HG03097 (cell line): ENCODE data around the gene HPSE2.
"Not testable (repeated sequence)": the region's sequence is repeated elsewhere in the genome, so short reads cannot be mapped to it uniquely, and the experiment has no call there.

ENCODE experiments used
- ATAC-seq: cut with Tn5 transposase; IDR thresholded peaks from one replicate; pipeline ENCODE4 v1.9.1; 2021; ENCODE audit not compliant: unreplicated experiment, low FRiP score

Gene HPSE2

DNA sequence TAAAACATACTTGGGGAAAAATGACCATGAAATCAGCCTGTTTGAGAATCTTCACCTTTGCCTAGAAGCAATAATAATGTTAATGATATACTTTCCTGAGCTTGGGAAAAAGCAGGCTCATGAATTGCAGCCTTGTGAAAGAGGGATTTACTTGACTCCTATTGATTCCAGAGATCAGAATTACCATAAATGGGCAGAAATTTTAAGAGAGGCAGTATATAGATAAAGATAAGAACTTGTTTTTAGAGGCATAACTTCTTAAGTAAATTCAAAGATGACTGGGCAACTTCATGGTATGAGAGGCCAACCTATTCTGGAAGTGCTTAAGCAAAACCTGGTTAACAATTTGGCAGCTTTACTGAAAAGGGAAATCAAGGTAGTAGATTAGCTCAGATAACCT, 225.4 kb downstream of the HPSE2 start:
- no peak for ATAC-seq

DNA sequence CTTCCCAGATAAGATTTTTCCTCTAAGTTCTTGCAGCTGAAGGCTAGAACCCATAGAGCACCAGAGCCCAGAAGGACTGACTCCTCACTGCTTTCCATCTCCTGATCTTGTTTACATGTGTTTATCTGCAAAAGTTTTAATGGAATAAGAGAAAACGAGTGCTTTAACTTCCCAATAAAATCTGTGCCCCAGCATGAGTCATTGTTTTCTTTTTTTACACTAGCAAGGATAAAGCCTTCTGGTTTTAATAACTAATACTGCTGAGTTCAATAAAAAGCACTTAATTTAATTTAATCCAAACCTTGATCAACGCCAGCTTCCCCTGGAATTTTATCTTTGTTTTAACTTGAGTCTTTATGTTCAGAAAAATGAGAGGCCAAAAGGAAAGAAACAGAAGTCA, 227.6 kb downstream of the HPSE2 start:
- ATAC-seq, result no peak

DNA sequence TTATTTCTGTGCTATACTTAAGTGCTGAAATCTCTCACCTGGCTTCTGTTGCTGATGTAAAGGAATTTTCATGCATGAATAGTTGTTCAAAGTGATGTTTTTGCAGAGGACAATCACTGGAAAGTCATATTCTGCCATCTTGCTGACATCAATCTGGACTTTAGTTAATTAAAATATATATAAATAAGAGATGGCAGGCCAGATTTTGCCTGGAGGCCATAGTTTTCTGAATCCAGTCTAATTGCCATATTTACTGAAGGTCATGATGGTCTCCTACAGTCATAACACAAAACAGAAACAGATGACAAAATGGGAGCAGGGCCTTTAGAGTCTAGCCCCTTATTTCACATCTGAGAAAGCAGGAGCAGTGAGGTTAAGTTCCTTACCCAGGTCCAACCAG, 228.2 kb downstream of the HPSE2 start:
- no peak for ATAC-seq

DNA sequence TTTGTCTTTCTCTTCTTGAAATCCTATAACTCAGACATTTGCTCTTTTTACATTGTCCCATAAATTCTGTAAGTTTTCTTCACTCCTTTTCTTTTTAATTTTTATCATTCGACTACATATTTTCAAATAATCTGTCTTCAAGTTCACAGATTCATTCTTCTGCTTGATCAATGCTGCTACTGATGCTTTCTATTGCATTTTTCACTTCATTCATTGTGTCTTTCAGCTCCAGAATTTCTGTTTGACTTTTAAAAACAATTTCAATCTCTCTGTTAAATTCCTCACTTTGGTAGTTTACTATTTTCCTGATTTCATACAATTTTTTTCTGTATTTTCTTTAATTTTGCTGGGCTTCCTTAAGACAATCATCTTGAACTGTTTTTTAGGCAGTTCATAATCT, 230.4 kb downstream of the HPSE2 start:
- ATAC-seq, result no peak

DNA sequence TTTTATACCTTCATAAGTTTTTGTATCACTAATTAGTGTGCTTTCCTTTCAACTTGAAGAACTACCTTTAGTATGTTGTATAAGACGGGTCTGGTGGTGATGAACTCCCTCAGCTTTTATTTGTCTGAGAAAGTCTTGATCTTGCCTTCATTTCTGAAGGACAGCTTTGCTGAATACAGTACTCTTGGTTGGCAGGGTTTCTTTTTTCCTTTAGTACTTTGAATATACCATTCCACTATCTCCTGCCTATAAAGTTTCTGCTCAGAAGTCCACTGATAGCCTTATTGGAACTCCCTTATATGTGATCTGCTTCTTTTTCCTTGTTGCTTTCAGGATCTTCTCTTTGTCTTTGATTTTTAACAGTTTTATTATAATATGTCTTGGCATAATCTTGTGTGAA, 230.9 kb downstream of the HPSE2 start:
- ATAC-seq, result no peak

DNA sequence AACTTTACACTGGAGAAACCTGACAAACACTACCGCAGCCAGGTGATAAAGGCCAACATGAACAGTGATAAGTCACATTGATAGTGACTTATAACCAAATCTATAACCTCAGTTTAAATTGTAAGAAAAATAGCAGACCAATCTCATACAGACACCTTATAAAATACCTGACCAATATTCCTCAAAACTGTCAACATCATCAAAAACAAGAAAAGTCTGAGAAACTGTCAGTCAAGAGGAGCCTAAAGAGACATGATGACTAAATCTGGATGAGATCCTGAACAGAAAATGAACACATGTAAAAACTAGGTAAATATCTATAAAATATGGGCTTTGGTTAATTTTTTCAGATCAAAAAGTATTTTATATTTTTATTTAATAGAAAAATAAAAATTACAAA, 233.3 kb downstream of the HPSE2 start:
- ATAC-seq, result no peak

DNA sequence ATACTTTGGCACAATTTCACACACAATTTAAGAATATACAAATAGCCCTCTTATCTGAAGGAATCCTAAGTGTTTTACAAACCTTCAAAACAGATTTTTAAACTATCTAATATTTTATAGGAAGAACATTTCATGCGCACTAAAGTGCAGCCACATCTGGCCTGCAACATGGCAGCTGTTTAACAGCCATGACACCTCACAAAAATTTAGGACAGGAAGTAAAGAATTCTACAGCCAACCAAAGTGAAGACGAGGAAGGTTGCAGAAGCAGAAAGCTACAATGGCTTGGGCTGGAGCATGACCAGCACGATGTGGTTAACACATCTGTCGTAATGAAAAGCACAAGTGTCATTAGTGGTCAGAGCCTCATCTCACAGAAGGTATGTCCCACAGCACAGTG, 238.1 kb downstream of the HPSE2 start:
- ATAC-seq, result no peak

DNA sequence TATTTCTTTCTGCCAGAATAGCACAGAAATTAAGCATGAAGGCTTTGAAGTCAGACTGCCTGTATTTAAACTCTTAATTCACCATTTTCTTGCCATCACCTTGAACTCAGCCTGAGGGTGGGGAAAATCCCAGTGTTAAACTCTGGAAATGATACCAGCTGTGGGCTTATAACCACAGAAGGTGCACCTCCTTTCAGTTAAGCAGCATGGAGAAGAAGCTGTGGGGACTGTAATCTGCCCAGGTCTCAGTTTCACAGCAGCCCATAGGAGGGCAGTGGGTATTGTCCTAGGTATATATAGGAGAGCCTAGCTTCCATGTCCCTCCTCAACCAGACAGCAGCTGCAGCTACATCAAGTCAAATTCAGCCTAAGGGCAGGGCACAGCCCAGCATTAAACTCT, 241.6 kb downstream of the HPSE2 start:
- no peak for ATAC-seq

DNA sequence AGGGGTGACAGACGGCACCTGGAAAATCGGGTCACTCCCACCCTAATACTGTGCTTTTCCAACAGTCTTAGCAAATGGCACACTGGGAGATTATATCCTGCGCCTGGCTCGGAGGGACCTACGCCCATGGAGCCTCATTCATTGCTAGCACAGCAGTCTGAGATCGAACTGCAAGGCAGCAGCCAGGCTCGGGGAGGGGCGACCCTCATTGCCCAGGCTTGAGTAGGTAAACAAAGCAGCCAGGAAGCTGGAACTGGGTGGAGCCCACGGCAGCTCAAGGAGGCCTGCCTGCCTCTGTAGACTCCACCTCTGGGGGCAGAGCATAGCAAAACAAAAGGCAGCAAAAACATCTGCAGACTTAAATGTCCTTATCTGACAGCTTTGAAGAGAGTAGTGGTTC, 251.9 kb downstream of the HPSE2 start:
- not testable (repeated sequence) for ATAC-seq

DNA sequence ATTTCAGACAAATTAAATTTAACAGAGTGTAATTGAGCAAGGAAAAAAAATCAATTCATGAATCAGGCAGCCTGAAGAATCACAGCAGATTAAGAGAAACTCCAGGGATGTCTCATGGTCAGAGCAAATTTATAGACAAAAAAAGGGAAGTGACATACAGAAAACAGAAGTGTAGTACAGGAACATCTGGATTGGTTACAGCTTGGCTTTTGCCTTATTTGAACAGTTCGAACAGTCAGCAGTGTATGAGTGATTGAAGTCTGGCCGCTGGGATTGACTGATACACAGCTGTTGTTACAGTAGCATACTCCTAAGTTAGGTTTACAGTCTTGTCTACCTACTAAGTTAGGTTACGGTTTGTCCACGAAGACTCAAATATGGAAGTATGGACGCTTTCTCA, 255.3 kb downstream of the HPSE2 start:
- no peak for ATAC-seq

DNA sequence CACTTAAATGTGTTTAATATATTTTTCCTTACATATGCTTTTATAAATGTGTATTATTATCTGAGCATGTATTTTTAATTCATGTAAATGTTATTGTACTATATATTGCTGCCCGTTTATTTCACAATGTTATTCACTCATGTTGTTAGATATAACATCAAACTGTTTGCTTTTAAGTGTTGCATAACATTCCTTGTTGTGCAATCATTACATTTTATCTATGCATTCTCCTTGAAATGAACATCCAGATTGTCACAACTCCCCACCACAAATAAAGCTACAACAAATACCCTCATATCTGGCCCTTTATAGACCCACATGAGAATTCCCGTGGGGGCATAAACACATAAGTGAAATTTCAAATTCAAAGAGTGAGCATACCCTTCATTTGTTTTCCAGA, 264.2 kb downstream of the HPSE2 start:
- no peak for ATAC-seq

DNA sequence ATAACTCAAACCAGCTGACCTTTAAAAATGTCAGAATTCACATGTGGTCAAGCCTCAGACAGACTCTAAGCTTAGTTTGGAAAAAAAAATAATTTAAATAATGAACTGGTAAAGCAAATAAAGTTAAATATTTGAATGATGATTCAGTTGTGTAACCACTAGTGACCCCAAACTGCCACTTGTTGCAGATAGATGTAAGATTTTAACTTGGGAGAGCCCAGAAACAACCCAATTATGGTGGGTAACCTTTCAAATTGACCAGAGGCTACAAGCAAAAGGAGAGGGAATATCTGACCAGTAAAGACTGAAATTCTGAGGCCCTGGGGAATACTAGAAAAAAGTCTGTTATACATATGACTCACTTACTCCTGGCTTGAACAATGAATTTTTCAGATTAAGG, 268.1 kb downstream of the HPSE2 start:
- ATAC-seq, result no peak

DNA sequence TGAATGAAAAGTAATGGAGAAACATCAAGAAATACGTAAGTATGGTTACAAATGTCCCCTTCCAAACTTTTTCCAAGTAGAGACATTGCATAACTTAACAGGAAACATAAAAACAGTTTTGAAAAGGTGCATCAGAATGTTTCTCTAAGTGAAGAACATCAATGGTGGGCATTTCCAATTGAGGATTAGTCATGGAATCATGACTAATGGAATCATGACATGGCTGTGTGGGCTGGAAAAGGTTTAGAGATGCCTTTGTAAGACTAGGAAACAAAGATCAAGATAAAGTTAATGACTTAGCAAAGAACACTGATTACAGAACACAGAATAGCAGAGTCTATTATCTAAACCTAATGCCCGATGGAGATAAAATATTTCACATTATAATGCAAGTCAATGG, 272.0 kb downstream of the HPSE2 start:
- no peak for ATAC-seq

DNA sequence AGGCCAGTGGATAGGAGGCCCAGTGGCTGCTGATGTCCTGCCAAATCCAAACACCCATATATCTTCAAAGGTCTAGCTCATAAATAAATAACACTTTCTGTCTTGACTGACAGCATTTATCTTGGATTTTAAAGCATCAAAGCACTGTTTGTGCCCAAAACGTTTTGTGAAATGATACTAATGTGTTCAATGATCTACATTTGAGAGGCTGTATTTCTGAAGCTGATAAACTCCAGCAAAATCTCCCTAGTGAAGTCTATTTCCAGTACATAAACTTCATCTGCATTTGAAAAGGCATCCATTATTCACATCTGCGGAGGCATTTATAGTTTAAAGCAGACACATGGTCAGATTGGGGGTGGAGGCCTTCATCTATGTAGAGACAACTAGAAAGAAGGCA, 276.3 kb downstream of the HPSE2 start:
- no peak for ATAC-seq

DNA sequence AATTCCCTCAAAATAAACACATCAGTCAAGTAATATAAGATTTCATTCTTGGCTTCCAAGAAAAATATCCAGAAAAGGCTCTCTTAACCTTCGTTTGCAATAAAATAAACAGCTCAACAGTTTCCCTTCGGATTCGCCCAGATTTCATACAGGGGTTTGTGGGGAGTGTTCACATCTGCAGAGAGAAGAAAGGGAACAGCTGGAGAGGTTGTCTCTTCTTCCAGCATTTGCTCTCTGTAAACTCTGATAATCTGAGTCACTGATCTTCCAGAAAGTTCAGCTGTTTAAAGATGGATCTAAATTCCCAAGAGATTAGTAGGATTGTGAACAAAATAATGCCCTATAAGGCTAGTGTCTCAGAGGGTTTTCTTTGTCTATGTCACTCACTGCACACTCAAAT, 277.9 kb downstream of the HPSE2 start:
- no peak for ATAC-seq

DNA sequence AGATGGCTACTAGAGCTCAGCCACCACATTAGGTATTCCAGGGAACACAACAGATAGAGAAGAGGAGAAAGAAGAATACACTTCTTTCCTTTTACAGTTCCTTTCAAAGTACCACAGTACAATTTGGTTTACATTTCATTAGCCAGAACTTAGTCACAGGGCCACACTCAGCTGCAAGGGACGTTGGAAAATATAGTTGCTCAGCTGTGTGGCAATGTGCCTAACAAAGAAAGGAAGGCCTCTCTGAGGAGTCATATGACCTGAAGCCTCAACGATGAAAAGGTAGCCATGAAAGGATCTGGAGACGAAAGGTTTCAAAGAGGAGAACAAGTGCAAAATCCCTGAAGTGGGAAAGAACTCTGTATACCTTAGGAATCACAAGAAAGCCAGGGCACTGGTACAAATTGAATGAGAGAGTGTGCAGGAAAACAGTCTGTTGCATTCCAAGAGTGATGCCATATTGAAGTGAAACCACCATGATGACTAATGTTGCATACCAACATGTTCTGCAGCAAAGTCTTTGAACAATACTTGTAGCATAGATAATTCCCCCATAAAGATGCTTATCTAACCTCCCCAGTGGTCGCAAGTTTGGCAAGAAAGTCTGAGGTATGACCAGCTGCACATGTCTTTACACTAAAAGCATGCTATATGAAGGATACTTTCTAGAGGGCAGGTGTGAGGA, 278.9 kb downstream of the HPSE2 start:
- no peak for ATAC-seq

DNA sequence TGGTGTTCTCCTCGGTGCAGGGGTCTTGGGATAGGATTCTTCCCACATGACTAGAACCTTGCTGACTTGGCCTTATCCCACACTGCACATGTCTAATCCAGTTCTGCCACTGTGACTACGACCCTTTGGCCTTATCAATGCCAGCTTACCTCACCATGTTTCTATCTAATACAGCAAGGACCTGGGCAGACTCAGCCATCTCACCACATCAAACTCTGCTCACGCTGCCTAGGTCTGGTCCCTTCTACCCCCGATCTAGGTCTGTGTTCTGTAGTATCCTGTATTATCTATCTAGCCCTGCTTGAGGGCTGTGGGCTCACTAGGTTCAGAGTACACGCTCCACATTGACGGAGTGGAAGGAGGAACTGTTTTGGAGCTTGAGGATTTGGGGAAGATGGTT, 282.4 kb downstream of the HPSE2 start:
- ATAC-seq, result no peak

DNA sequence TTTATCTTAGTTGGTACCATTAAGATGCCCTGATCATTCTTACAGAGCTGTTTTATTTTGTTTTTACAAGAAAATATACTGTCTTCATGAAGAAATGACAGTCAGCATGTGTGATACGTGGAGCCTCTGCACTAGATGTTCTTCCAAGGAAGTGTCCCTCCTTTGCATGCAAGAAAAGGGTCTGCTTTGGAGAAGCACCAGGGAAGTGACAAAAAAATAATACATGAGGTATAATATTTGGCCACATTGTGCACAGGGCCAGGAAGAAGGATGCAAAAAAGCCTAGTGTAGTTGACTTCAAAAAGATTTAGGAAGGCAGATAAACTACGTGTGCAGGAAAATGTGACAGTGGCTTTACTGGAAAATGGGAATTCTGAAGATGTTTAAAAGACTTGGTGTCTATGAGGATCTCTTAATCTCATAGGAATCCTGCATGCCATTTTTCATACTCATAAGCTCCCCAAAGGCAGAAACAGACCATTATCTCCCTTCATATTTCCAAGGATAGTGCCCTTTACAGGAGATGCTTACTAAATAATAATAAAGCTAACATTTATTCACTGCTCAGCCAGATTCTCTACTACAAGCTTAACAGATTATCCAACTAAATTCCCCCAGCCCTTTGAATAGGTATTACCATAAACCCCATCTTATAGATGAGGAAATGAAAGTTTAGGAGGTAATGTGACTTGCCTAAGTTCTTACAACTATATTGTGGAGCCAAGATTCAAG, 284.2 kb downstream of the HPSE2 start:
- ATAC-seq, result no peak

DNA sequence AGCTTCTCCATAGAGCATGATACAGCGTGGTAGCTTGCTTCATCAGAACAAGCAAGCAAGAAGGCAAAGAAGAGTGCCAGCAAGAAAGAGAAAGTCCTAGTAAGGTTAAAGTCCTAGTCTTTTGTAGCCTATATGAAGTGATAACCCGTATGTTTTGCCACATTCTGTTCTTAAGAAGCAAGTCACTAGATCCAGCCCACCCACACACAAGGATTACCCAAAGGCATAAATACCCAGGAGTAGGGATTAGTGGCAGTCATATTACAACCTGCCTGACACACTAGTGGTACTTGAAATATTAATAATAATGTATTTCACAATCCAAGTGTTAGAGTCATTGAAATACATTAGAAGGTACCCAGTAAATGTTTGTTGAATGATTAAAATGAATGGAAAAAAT, 285.5 kb downstream of the HPSE2 start:
- ATAC-seq, result no peak

DNA sequence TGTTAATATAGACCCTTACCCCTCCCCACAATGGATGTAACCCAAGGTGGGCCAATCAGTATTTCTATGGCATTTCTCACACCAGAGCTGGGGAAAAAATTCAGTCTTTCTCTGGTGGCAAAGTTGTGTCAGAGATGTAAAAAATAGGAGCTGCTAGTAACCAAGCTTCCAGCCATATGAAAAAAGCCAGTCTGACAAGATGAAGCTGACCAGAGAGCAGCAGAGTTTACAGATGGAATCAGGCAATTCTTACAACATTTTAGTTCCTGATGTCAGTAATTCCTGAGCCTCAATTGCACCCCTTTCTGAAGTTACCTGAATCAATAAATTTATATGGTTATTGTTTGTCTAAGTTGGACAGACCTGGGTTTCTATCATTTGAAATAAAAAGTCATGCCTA, 286.3 kb downstream of the HPSE2 start:
- no peak for ATAC-seq

DNA sequence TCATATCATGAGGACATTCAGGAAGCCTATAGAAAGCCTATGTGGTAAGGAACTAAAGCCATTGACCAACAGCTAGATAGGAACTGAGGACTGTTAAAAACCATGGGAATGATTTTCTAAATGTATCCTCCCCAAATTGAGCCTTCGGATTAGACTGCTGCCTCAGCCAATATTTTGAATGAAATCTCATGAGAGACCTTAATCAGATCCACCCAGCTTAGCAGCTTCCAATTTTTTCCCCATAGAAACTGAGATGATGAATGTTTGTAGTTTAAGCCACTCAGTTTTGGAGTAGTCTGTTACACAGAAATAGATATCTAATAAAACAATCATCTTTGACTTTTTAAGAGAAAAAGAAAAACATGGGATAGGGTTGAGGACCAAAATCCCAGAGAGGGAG, 292.0 kb downstream of the HPSE2 start:
- ATAC-seq, result no peak

DNA sequence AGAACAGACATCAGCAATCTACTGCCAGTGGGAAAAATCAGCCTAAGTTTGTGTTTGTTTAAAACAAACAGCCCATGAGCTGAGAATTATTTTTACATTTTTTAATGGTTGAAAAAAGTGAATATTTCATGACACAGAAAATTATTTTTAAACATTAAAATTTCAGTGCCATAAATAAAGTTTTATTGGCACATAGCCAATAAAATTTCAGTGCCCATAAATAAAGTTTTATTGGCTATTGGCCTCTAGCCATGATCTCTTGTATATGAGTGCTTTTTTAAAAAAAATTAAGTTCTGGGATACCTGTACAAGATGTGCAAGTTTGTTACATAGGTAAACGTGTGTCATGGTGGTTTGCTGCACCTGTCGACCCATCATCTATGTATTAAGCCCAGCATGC, 305.9 kb downstream of the HPSE2 start:
- no peak for ATAC-seq

DNA sequence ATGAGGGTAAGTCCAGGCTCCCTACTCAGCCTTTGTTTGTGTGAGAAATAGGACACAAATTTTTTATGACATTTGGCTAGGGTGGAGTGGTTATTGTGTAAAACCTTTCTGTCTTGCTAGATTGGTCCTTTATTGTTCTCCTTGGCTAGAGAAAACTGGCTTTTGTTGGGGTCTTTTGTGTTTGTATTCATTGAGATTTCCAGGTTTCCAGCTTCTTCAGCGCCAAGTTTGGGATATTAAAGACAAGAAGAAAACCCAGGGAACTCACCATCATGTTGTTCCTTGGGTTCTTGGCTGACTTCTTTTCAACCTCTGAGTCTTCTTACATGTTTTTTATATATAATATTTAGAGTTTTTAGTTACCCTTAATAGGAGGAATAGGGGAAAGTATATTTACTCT, 310.0 kb downstream of the HPSE2 start:
- no peak for ATAC-seq
